Measurements from ENCODE around the gene CBX8.

Gene CBX8

GRCh38 chr17:79803997-79804855 lies 7.3 kb upstream of the CBX8 start:
- DNase-seq, result peak; percentile 43

DNA sequence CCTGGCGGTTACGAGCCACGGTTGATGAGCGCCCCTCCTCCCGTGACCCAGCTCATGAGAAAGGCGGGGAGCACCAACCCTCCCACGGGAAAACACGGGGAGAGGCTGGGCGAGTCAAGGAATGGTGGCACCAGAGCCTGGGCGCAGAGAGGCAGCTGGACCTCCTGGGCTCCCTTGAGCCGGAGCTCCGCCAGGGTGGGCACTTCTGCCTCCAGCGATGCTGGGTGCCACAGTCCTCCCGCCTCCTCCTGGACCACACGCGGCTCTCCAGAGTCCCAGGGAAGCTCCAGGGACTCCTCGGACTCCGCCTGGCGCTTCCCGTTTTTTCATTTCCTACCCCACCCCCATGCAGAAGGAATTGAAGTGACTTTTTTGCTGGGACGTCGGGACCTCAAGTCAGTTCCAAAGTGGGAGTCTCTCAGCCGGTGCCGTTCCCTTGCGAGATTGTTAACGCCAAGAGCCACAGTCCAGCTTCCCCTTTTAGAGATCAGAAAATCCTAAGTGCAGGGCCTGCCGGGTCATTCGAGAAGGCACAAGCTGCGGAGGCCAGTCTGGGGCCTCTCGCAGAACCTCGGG lies 6.6 kb upstream of the CBX8 start:
- DNase-seq, result no peak

DNA sequence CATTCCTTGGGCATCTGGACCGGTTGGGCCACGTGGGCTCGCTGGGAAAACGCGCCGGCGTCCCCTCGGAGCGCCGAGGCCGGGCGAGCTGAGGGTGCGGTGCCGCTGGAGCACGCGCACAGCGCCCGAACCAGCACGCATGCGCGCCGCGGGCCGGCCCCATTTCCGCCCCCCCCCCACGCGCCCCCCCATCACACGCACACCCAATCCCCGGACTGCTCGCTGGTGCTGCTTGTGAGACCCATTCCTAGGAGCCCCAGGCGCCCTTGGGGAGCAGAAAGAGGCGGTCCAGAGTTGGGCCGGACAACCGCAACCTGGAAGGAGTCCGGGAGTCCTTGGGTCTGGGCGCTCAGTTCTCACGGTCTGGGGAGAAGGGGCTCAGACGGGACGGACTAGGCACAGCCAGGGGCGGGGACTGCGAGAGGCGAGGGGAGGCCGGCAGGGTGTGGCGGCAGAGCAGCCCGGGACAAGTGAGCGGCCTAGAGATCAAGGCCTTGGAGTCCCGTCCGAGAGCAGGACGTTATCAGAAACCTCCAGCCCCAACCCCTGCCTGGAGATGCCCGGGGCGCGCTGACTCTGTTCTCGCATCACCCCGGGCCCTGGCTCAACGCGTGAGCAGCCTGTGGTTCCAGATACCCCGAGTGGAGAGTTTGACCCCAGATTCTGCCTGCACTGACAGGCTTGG lies 6.0 kb upstream of the CBX8 start:
- no peak for DNase-seq

GRCh38 chr17:79802039-79802735 lies 5.3 kb upstream of the CBX8 start:
- no peak for DNase-seq

DNA sequence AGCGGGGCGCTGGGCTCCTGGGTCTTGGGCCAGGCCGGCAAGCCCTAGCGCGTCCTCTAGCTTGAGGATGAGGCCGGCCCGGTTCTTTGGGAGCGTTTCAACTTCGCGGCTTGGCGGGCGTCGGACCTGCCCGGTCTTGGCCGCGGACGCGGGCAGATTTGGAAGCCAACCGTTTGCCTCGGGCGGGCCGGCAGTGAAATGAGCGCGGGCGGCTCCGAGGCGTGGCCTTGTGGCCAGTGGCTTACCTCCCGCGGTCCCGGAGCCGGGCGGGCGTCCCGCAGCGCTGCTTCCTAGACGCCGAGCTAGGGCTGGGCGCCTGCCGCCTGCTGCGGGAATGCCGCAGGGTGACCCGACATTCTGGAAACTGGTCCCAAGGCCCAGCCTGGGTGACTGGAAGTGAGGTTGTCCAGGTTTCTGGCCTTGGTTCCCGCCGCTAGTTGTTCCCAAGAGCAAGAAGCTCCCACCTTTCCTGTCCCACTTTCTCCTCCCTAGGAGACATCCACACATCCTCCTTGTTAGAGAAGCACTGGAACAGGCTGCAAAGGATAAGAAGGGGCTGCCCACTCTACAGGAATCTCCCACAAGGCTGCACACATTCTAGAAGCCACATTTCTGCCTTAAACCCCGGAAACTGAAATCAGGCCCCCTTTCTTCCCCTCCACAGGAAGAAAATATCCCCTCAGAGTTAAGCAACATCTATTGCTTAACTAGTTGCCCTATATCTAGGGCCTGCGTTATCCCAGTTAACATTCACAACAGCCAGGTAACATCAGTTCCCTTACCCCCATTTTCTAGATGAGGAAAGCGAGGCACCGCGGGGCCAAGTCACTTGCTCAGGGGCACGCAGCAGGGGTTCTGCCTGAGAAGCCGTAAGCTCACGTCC lies 4.5 kb upstream of the CBX8 start:
- DNase-seq, result no peak

DNA sequence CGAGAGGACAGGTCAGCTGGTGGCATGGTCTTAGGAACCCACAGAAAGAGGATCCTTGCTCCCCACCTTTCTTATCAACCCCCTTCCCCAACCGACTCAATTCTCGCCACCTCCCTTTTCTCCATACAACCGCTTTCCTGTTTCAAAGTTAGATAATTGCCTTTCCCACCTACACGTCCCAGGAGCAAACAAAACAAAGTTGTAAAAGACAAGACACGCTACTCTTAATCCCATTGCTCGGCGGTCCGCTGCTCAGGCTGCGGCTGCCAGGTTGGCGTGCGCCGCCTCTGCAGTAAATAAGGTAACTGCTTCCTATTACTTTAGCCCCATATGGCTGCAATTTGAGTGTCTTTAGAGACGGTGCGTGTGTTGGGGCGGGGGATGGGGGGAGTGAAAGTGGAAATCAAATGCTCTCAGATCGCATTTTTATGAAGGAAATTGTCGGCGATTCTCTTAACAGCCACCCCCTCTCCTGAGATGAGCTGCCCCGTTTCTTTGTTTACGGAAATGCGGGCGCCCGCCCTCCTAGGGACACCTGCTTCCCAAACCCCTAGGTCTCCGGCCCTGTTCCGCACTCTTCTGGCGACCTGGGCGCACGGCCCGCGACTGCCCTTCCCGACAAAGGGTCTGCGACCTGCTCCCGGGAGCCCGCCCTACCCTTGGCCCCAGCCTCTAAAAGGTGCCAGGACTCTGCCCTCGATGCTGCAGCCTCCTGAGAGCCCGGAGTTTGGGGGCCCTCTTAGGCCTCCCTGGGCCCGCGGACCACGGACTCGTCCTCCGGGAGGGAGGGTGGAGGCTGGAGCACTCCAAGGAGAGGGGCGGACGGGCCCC lies 3.7 kb upstream of the CBX8 start:
- no peak for DNase-seq

- DNase-seq, result no peak
Measured at GRCh38 chr17:79799538-79800324, 2.9 kb upstream of the CBX8 start.

- DNase-seq, result no peak
Measured at GRCh38 chr17:79799174-79799537, 2.3 kb upstream of the CBX8 start.

DNA sequence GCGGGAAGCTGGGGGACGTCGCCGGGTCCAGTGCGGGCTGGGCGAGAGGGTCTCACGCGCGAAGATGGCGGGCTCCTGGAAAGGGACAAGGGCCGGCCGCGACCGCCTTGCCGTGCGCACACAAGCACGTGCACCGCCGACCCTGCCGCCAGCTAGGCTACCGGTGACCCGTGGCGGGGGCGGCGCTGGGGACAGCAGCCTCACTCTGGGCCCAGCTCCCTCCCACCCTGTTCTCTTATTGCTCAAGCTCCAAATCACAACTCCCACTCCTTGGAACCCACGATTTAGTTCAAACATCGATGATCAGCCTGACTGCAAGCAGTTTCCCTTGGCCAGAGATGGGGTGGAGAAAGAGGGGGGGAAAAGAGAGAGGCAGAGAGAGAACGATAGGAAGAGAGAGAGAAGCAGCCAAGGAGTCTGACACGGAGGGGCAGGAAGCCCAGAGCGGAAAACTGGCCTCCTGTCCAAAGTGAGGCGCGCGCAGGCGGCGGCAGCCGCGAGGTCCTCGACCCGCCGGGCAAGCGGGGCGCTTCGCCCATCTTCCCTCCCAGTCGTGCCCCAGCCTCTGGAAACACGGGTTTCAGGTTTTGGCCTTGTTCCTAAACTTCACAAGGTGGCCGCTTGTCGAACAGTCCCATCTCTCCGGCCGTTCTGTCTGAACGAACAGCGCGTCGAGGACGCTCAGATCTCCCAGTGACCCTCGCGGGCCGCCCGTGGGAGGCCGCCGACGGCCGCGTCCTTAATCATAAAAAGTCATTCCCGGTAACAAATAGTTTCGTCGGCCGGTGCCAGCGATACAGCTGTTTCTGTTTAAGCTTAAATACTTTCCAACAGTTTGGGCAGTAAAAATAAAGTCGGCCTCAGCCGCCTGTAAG lies 1.7 kb upstream of the CBX8 start:
- DNase-seq, result no peak

DNA sequence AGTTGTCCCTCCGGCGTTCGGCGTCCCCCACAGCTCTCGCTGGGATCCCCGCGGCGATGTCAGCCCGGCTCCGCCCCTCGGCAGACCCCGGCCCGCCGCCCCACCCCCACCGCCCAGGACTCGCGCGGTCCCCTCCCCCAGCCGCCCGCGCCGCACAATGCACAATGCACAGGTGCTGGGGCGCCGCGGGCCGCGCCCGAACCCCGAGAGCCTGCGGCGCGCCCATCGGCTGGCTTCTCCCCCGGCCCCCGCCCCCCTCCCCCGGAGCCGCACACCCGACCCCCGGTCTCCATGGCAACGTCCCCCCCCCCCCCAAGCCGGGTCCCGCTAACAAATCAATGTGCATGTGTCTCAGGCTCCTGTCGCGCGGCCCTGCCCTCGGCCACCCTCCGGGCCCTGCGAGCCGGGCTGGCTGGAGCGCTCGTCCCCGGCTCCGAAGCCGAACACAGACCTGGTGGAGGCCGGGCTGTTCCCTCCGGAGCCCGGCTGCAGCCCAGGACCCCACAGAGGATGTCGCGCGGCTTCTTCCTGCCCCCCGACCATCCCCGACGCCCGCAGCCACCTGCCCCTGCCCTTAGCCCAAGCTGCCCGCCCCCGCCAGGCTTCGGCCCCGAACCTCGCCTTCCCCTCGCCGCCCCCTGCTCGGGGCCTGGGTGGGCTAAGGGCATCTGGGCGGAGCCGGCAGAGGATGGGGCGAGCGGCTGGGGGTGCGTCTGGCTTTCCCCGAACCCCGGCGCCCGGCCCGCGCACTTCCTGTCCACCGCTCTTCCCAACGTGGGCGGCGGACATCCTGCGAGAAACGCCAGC lies 818 bp upstream of the CBX8 start:
- DNase-seq, result no peak

DNA sequence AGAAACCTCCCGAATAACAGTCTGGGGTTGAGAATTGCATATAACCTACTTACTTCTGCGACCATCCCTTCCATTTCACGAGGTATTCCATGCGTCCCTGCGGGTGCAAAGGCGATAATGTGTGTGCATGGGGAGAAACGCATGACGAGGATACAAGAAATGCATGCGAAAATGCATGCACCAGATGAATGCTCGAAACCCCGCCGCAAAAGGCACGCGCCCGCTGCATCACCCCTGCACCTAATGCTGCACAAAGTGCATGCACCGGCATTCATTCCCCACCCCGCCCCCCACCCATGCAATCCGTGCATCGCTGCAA lies 474 bp downstream of the CBX8 start:
- no peak for DNase-seq

DNA sequence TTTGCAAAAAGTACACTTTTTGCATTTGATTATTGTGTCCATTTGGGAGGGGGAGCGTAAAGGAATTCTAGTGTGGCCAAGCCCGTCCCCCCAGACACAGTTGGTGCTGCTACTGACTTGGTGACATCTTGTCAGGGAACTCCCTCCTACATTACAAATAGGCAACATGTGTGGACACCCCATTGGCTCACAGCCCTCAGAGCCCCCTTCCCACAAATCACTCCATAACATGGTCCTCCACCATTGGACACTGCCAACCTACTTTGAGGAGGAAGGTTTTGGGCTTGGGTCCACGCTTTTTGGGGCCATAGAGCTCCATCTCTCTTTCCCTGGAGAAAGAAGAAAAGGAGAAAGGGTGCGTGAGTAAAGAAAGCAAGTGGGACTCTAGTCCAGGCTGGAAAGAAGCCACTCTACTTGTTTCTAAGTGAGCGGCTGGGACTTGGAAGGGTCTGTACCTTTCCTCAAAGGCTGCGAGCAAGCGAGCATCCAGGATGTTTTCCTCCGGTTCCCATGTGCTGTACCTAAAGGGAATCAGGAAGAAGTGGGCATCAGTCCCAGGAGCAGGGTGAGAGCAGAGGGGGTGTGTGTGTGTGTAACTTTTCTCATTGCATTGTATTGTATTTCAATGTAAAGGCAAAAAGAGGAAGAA lies 958 bp downstream of the CBX8 start:
- no peak for DNase-seq

- no peak for DNase-seq
Measured at GRCh38 chr17:79794659-79795511, 2.0 kb downstream of the CBX8 start.

DNA sequence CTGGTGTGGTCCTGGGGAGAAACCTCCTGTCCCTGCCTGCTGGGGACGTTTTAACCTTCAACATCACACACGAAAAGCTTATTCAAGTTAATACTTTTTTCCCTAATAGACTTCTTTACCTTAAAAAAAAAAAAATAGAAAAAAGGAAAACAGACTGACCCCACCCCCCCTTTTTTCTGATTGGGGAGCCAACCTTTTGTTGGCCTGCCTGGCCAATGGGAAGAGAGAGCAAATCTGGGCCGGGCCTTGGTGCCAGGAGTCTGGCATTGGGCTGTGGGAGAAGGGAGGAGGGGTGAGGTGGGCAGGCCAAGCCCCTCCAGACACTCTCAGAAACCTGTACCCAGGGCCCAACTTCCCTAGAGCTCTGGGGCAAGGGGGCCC lies 3.0 kb downstream of the CBX8 start:
- no peak for DNase-seq

DNA sequence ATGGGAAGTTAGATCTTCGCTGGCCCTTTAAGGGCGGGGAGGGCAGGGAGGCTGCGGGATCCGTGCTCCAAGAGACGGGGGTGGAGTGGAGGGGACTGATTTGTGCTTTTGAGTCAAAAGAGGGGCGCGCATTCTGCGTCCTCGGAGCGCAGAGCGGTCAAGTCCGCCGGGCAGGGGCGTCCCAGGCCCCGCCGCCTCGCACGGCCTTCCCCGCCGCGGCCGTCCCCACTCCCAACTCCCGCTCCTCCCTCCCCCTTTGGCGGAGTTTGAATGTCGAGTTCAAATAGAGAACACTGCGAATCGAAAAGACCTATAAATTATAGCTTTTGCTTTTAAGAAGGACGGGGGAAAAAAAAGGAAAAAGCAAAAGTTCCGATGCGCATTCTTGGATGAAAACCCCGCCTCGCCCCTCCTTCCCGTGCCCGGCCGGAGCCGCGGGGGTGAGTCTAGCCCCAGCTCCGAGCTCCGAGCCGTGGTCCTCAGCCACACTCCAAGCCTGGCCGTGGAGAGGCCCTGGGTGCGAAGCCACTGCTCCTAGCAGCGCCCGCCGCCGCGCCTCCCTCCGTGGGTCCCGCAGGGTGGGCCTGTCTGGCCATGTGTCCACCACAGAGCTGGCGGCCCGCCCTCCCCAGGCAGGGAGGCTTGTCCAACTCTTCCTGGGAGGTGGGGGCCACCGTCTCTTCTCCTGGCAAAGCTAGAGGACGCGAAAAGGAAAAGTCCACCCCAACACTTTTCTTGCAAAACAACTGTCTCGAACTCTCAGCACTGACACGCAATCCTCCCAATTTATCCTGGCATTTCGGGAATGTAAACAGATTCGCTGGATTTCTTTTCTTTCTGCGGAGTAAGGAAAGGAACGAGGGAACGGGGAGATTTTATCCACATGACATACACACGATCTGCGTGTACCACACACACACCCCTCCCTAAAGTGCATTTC lies 3.6 kb downstream of the CBX8 start:
- DNase-seq, result no peak

GRCh38 chr17:79792341-79792871 lies 4.5 kb downstream of the CBX8 start:
- no peak for DNase-seq
